Measurements from ENCODE around the gene SLIRP. TPM values are rescaled to one million over a fixed set of nuclear protein-coding genes. Genes with fewer than 3 reads are reported as not detected.
"Not testable (repeated sequence)": the region's sequence is repeated elsewhere in the genome, so short reads cannot be mapped to it uniquely, and the experiment has no call there.

The SLIRP gene
- total and polyA plus RNA-seq, 8 donors: 68.6 to 93.9 (median 75.1) TPM

- Histone ChIP-seq H3K27me3 (no peaks in the 10 kb centered on the region), H3K4me3 (no peak overlapping the region), H3K4me1 (no peaks in the 10 kb centered on the region), H3K9me3 (no peaks in the 10 kb centered on the region), H3K27ac (no peak overlapping the region), H3K36me3 (peaks cover 20 to 100% of the 10 kb centered on the region in 2 donors)
- DNase-seq (no peak), ATAC-seq (no peak)
- no peak for TF ChIP-seq CTCF (IDR thresholded peaks at IDR 0.05)
- intact Hi-C loops (cut with DNase I): no loop called here
These were observed 23.1 kb downstream of the SLIRP start for GRCh38 chr14:77730976-77731497.

GRCh38 chr14:77738559-77739250, 30.8 kb downstream of the SLIRP start:
- Histone ChIP-seq H3K27me3 (no peaks in the 10 kb centered on the region), H3K9me3 (no peaks in the 10 kb centered on the region), H3K27ac (peak overlapping the region in 1 of 2 donors; percentile 41), H3K36me3 (peaks cover 8 to 78% of the 10 kb centered on the region in 2 donors), H3K4me3 (no peak overlapping the region), H3K4me1 (peaks cover 0 to 18% of the 10 kb centered on the region in 2 donors)
- ATAC-seq (peak; percentile 33), DNase-seq (no peak)
- no peak for TF ChIP-seq CTCF (IDR thresholded peaks at IDR 0.05)
- intact Hi-C loops (cut with DNase I): no loop called here

- intact Hi-C loops (cut with DNase I): no loop called here
- TF ChIP-seq CTCF (IDR thresholded peaks at IDR 0.05): no peak
- Histone ChIP-seq H3K4me3 (no peak overlapping the region), H3K27ac (no peak overlapping the region), H3K4me1 (peaks cover 0 to 18% of the 10 kb centered on the region in 2 donors), H3K9me3 (no peaks in the 10 kb centered on the region), H3K36me3 (peaks cover 0 to 75% of the 10 kb centered on the region in 2 donors), H3K27me3 (no peaks in the 10 kb centered on the region)
- ATAC-seq (no peak), DNase-seq (no peak)
These were observed 33.5 kb downstream of the SLIRP start for GRCh38 chr14:77741438-77741837.

GRCh38 chr14:77746064-77746702, 38.3 kb downstream of the SLIRP start:
- Histone ChIP-seq H3K4me3 (no peak overlapping the region), H3K36me3 (peaks cover 4 to 84% of the 10 kb centered on the region in 2 donors), H3K27me3 (no peaks in the 10 kb centered on the region), H3K9me3 (no peaks in the 10 kb centered on the region), H3K4me1 (no peaks in the 10 kb centered on the region), H3K27ac (no peak overlapping the region)
- no peak for ATAC-seq
- intact Hi-C loops (cut with DNase I): no loop called here
- no peak for DNase-seq
- no peak for TF ChIP-seq CTCF (IDR thresholded peaks at IDR 0.05)

- H3K9me3 ChIP-seq; H3K27me3 ChIP-seq; ATAC-seq; intact Hi-C loops (cut with DNase I); H3K4me3 ChIP-seq; H3K4me1 ChIP-seq; H3K27ac ChIP-seq; DNase-seq: not testable (repeated sequence)
- peaks cover 4 to 87% of the 10 kb centered on the region in 2 donors for H3K36me3 ChIP-seq
These were observed 39.5 kb downstream of the SLIRP start for GRCh38 chr14:77747425-77747824.
